Smooth muscle cell (in vitro differentiated cells): Measurements from ENCODE around the gene TDG. TPM values are rescaled to one million over a fixed set of nuclear protein-coding genes. Genes with fewer than 3 reads are reported as not detected.

ENCODE experiments used
- DNase-seq: peaks from one replicate; lab custom pipeline; 2025; ENCODE audit not compliant: unreplicated experiment; lab: John Stamatoyannopoulos, UW
- H2AFZ ChIP-seq: fragments of 200-600 bp; sonication (generic); 2 replicates; pipeline ENCODE4 v1.6.0; 2016; ENCODE audit warnings: antibody characterized with exemption, low read depth, mild to moderate bottlenecking
- H3F3A ChIP-seq: fragments of 200-600 bp; sonication (generic); 2 replicates; pipeline ENCODE4 v1.6.0; 2017; ENCODE audit warnings: antibody characterized with exemption, low read depth
- H3K27ac ChIP-seq: fragments of 200-600 bp; sonication (generic); 2 replicates; pipeline ENCODE4 v1.5.1; 2016; ENCODE audit warnings: low read depth, mild to moderate bottlenecking
- H3K27me3 ChIP-seq: fragments of 200-600 bp; sonication (generic); 2 replicates; pipeline ENCODE4 v1.6.1; 2016; ENCODE audit warnings: low read depth, mild to moderate bottlenecking
- H3K36me3 ChIP-seq: fragments of 200-600 bp; sonication (generic); 2 replicates; pipeline ENCODE4 v1.5.1; 2016; ENCODE audit warnings: low read depth
- H3K4me1 ChIP-seq: fragments of 200-600 bp; sonication (generic); 2 replicates; pipeline ENCODE4 v1.5.1; 2016; ENCODE audit warnings: low read depth
- H3K4me2 ChIP-seq: fragments of 200-600 bp; sonication (generic); 2 replicates; pipeline ENCODE4 v1.6.0; 2016; ENCODE audit warnings: mild to moderate bottlenecking
- H3K4me3 ChIP-seq: fragments of 200-600 bp; sonication (generic); 2 replicates; pipeline ENCODE4 v1.5.1; 2016; ENCODE audit warnings: mild to moderate bottlenecking
- H3K79me2 ChIP-seq: fragments of 200-600 bp; sonication (generic); 2 replicates; pipeline ENCODE4 v1.6.0; 2016; ENCODE audit warnings: low read depth, mild to moderate bottlenecking
- H3K9ac ChIP-seq: fragments of 200-600 bp; sonication (generic); 2 replicates; pipeline ENCODE4 v1.6.0; 2016; ENCODE audit warnings: low read depth
- H3K9me3 ChIP-seq: fragments of 200-600 bp; sonication (generic); replicated peaks from 2 replicates; pipeline ENCODE4 v1.5.1; 2016; ENCODE audit warnings: low read depth
- H4K20me1 ChIP-seq: fragments of 200-600 bp; sonication (generic); 2 replicates; pipeline ENCODE4 v1.6.0; 2016; ENCODE audit warnings: low read depth
- CTCF ChIP-seq: fragments of 200-600 bp; sonication (generic); IDR thresholded peaks from 2 replicates; pipeline ENCODE4 v1.5.1; 2017; ENCODE audit warnings: borderline replicate concordance, mild to moderate bottlenecking, antibody characterized with exemption; ENCODE audit not compliant: insufficient read depth, poor library complexity, severe bottlenecking
- WGBS: methylation state at CpG from one replicate; pipeline ENCODE4 v1.1.7; 2016; ENCODE audit warnings: low lambda C conversion rate; 5-methylcytosine and 5-hydroxymethylcytosine counted together
- polyA plus RNA-seq: library from polyadenylated mRNA; unstranded; fragments of >200 nt; fragmentation: Nextera tagmentation; extraction: Ambion mirVana; gene quantifications from 2 replicates; pipeline ENCODE4 v1.2.1, GENCODE V29; 2016
- total RNA-seq: library from RNA; depleted of rRNA; stranded (reverse); fragments of >200 nt; gene quantifications from 2 replicates; pipeline ENCODE4 v1.2.3, GENCODE V29; 2014

Gene TDG
- total and polyA plus RNA-seq, 2 experiments from 2014 or later: 34.5 to 61.1 TPM

GRCh38 chr12:103975368-103975767, 9.7 kb downstream of the TDG start:
- 88% methylated on average over 2 of the region's 2 CpGs for WGBS
- Histone ChIP-seq H4K20me1 (peaks cover 100% of the 10 kb centered on the region), H3K79me2 (peaks cover 89% of the 10 kb centered on the region), H3K27ac (no peak overlapping the region), H3K36me3 (peaks cover 21% of the 10 kb centered on the region), H3K27me3 (no peaks in the 10 kb centered on the region), H3F3A (no peaks in the 10 kb centered on the region), H3K4me2 (no peak overlapping the region), H3K9ac (no peak overlapping the region), H2AFZ (no peak overlapping the region), H3K4me3 (no peak overlapping the region), H3K4me1 (no peaks in the 10 kb centered on the region), H3K9me3 (no peaks in the 10 kb centered on the region)
- no peak for DNase-seq
- TF ChIP-seq CTCF: no peak

- Histone ChIP-seq H3F3A (no peaks in the 10 kb centered on the region), H4K20me1 (peaks cover 86% of the 10 kb centered on the region), H3K4me3 (no peak overlapping the region), H3K27ac (no peak overlapping the region), H3K9ac (no peak overlapping the region), H2AFZ (no peak overlapping the region), H3K9me3 (no peaks in the 10 kb centered on the region), H3K4me1 (no peaks in the 10 kb centered on the region), H3K4me2 (no peak overlapping the region), H3K27me3 (no peaks in the 10 kb centered on the region), H3K36me3 (peaks cover 28% of the 10 kb centered on the region), H3K79me2 (peaks cover 58% of the 10 kb centered on the region)
- DNase-seq: no peak
- 98% methylated on average over 4 of the region's 4 CpGs for WGBS
- no peak for TF ChIP-seq CTCF
These were observed 12.8 kb downstream of the TDG start for GRCh38 chr12:103978384-103978982.

- H3K9ac ChIP-seq: no peak overlapping the region
- H3K4me2 ChIP-seq: no peak overlapping the region
- H3K27ac ChIP-seq: peak overlapping the region; percentile 13
- no peak for TF ChIP-seq CTCF
- H3F3A ChIP-seq: peaks cover 13% of the 10 kb centered on the region
- no peaks in the 10 kb centered on the region for H3K27me3 ChIP-seq
- 53% methylated on average over 2 of the region's 2 CpGs for WGBS
- H2AFZ ChIP-seq: no peak overlapping the region
- H4K20me1 ChIP-seq: peaks cover 17% of the 10 kb centered on the region
- H3K36me3 ChIP-seq: peaks cover 38% of the 10 kb centered on the region
- no peaks in the 10 kb centered on the region for H3K9me3 ChIP-seq
- DNase-seq: no peak
- H3K4me1 ChIP-seq: no peaks in the 10 kb centered on the region
- H3K4me3 ChIP-seq: no peak overlapping the region
- no peaks in the 10 kb centered on the region for H3K79me2 ChIP-seq
These were observed 21.2 kb downstream of the TDG start for GRCh38 chr12:103986829-103987228.

GRCh38 chr12:103994235-103994634, 28.6 kb downstream of the TDG start:
- no peak for TF ChIP-seq CTCF
- H2AFZ ChIP-seq: no peak overlapping the region
- WGBS: 94% methylated on average over 4 of the region's 4 CpGs

More at GRCh38 chr12:103994235-103994634, 28.6 kb downstream of the TDG start:
- Histone ChIP-seq H3K9ac (no peak overlapping the region), H3F3A (peaks cover 2% of the 10 kb centered on the region), H3K9me3 (no peaks in the 10 kb centered on the region), H3K4me3 (no peak overlapping the region), H3K4me1 (no peaks in the 10 kb centered on the region), H3K36me3 (peaks cover 1% of the 10 kb centered on the region), H4K20me1 (peaks cover 3% of the 10 kb centered on the region), H3K27me3 (no peaks in the 10 kb centered on the region), H3K79me2 (no peaks in the 10 kb centered on the region), H3K27ac (no peak overlapping the region), H3K4me2 (no peak overlapping the region)
- DNase-seq: no peak
